T-helper 9 cell (primary cell): ENCODE measurements around the gene PCGF6.
"Not testable (repeated sequence)": the region's sequence is repeated elsewhere in the genome, so short reads cannot be mapped to it uniquely, and the experiment has no call there.

Source experiments
- DNase-seq: peaks from one replicate; pipeline ENCODE4 v3.0.0-alpha.2; 2020
- total RNA-seq, 2 donors: gene quantifications; one replicate each; lab custom pipeline; 2026; lab: John Stamatoyannopoulos, UW

Gene PCGF6, protein sequence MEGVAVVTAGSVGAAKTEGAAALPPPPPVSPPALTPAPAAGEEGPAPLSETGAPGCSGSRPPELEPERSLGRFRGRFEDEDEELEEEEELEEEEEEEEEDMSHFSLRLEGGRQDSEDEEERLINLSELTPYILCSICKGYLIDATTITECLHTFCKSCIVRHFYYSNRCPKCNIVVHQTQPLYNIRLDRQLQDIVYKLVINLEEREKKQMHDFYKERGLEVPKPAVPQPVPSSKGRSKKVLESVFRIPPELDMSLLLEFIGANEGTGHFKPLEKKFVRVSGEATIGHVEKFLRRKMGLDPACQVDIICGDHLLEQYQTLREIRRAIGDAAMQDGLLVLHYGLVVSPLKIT
- total RNA-seq: 5.3 to 14.3 reads per million in 2 donors

DNA sequence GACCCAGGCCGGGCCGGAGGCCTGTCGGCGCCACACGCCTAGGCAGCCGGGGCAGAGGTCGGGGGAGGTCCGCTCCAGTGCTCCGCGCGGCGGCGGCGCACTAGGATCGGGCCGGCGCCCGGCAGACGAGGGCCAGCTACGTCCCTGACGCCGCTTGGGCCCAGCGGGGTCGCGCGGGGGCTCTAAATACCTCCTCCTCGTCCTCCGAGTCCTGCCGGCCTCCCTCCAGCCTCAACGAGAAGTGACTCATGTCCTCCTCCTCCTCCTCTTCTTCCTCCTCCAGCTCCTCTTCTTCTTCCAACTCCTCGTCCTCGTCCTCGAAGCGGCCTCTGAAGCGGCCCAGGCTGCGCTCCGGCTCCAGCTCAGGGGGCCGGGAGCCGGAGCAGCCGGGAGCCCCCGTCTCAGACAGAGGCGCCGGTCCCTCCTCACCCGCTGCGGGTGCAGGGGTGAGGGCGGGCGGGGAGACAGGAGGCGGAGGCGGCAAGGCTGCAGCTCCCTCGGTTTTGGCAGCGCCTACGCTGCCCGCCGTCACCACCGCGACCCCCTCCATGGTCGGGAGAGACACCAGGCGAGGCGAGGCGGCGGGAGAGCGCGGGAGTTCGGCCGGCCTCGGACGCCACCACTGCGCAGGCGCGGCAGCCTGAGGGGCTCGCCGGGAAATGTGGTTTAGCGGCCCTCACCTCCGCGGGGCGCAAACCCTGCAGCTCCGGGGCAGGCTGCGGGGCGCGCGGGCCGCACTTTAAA is at the start of gene PCGF6:
PCGF6 (minus strand) TSS at position 624 of the 744 bp plus-strand sequence; CDS start at position 550, 74 bp downstream.
- DNase-seq: peak; percentile 50

DNA sequence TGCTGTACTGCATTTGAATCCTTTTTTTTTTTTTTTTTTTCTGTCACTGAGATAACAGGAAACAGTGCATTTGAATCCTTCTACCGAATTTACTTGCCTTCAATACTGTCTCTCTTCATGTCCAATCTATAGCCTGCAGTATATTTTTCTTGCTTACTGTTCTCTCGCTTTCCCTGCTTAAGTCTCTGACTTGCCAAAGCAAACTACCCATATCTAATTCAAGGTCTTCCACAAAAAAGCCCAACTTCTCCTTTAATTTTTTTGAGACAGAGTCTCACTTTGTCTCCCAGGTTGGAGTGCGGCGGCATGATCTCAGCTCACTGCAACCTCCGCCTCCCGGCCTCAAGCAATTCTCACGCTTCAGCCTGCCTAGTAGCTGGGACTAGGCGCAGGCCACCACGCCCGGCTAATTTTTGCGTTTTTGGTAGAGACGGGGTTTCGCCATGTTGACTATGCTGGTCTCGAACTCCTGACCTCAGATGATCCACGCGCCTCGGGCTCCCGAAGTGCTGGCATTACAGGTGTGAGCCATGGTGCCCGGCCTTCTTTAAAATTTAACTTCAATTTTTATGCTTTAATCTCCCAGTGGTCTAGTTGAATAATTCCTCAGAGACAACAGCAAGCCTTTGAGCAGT is 46.4 kb upstream of the PCGF6 start:
- no peak for DNase-seq

DNA sequence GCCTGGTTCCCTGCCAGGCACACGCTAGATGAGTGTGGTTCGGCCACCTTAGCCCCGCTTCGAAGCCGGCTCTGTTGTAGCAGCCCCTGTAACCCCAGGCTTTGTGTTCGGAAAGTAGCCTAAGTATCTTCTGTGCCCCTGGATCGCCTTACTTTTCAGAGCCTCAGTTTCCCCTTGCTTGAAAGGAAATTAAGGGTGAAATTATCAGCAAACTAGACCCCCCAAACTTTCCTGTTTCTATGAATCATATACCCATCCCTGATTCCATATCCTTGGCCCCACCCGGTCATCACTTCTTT is 45.8 kb upstream of the PCGF6 start:
- no peak for DNase-seq

DNA sequence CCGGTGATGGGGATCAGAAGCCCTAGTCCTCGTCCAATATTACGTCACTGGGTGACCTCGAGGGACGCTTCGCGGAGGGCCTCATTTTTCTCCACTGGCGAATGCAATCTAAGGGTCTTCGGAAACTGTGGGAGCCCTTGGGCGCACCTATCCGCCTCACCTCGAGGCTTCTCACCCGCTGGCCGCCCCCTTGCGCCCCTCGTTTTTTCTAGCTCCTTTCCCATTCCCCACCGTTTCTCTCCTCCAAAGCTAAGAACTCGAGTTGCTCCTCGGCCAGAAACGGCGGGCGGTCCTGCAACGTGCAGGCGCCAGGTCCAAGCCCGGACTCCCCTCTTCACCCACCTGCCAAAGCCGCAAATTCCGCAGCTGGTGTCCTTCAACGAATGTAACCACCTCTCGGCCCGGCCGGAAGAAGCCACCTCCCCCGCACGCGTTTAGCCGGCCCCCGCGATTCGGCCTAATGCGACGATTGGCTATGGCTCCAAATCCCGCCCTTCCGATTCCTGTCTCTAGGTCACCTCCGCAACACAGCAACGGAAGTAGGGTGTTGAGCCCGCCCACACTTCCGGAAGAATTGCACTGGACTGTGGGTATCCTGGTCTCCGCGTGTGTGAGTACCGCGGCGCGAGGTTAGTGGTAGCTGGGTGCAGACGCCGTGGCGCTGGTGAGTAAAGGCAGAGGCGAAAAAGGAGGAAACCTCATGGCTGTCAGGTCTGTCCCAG is 45.3 kb upstream of the PCGF6 start, which contains the start of the genes ATP5MK and PDCD11:
ATP5MK (minus strand) TSS at position 409 of the 722 bp plus-strand sequence. CDS start 4,018 bp downstream, outside the sequence.
PDCD11 (plus strand) TSS at position 560 of the 722 bp plus-strand sequence. CDS start 1,801 bp downstream, outside the sequence.
- peak; percentile 91 for DNase-seq

DNA sequence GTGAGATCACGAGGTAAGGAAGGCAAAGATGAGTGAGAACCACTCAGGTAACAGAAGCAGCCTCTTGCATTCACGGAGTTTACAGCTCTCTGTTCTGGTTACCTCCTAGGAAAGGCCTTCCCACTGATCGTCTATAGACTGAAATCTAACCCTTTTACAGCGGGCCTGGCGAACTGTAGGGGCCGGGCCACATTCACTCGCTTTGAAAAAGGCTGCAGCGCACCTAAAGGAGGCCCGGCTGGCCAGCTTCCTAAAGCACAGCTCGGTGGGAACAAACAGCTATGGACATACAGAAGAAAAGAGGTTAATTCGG is 44.8 kb upstream of the PCGF6 start:
- DNase-seq: no peak

DNA sequence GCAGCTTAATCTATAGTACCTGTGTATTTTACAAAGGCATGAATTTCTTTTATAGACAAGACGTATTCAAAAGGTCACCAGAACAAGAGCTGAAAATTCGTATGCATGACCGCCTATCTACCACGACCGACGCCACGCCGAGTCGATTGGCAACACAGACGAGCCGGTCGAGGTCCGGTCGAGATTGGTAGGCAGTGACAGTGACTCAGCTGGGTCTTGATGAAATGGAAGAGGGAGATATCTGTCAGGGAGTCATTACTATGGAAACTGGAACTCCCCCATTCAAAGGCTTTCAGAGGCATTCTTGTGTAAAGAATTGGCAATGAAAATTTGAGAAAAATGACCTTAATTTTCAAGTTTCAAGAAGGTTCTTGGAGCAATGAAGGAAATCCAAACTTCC is 43.2 kb upstream of the PCGF6 start:
- no peak for DNase-seq

DNA sequence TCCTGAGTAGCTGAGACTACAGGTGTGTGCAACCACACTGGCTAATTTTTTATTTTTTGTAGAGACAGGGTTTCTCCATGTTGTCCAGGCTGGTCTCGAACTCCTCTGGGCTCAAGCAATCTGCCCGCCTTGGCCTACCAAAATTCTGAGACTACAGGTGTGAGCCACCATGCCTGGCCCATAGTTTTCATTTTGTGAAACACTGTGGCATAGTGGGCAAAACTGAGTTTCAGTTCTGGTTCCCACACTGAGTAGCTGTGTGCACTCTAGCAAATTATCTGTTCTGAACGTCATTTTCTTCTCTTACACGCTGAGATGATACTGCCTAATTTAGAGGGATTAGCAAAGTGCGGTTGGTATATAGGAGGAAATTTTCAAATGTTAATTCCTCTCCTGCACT is 31.8 kb upstream of the PCGF6 start:
- DNase-seq: no peak

DNA sequence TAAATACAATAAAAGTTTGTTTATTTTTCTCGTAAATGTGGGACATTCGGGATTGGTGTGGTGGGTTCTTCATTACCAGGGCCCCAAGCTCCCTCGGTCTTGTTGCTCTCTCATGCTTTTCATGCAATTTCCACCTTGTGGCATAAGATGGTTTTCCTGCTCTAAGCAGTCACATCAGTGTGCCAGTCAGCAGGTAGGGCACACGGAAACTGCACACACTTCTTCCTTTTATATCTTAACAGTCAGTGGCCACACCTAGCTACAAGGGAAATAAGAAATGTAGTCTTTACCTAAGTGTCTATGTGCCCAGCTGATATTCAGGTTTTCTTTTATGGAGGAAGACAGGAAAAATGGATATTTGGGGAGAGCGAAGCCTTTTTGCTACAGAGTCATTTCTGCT is 23.3 kb upstream of the PCGF6 start:
- no peak for DNase-seq

DNA sequence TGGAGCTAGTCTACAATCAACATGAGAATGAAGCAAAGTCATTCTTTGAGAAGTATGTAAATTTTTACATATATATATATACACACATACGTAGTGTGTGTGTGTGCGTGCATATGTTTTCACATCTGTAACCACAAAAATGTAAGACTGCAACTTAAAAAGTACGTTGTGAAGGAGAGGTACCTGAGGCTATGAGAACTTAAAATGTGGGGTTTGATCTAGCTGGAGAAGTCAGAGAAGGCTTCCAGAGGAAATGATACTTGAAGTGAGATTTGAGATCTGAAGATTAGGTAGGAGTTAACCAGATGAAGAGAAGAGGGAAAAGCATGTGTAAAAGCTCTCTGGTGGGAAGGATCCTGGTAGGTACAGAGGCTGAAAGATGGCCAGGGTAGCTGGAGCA is 22.6 kb upstream of the PCGF6 start:
- no peak for DNase-seq

DNA sequence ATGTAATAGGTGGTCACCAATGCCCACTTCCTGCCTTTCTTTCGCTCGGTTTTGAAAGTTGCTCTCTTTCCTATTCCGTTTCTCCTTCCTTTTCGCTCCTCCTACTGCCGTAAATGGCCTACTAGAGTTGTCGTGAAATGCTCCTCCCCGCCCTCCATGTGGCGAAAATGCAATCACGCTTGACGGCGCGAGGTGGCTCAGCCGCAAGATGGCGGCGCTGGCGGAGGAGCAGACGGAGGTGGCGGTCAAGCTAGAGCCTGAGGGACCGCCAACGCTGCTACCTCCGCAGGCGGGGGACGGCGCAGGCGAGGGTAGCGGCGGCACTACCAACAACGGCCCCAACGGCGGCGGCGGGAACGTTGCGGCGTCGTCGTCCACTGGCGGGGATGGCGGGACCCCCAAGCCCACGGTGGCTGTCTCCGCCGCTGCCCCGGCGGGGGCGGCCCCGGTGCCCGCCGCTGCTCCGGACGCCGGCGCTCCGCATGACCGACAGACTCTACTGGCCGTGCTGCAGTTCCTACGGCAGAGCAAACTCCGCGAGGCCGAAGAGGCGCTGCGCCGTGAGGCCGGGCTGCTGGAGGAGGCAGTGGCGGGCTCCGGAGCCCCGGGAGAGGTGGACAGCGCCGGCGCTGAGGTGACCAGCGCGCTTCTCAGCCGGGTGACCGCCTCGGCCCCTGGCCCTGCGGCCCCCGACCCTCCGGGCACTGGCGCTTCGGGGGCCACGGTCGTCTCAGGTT is 17.0 kb upstream of the PCGF6 start, which contains the start of gene TAF5:
TAF5 (plus strand) TSS at position 195 of the 737 bp plus-strand sequence; CDS start at position 209, 14 bp downstream.
- peak; percentile 76 for DNase-seq

DNA sequence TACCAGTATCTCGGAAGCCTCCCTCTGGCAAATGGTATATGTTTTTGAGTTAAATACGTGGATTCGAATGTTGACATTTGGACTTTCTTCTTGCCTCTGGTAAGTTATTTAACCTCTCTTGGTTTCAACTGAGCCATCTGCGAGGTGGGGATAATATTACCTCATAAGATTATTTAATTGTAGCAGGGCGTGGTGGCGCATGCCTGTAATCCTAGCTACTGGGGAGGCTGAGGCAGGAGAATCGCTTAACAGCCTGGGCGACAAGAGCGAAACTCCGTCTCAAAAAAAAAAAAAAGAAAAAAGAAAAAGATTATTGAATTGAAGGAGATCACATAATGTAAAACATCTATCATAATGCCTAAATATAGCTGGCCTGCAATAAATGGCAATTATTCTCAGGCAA is 16.4 kb upstream of the PCGF6 start:
- no peak for DNase-seq

DNA sequence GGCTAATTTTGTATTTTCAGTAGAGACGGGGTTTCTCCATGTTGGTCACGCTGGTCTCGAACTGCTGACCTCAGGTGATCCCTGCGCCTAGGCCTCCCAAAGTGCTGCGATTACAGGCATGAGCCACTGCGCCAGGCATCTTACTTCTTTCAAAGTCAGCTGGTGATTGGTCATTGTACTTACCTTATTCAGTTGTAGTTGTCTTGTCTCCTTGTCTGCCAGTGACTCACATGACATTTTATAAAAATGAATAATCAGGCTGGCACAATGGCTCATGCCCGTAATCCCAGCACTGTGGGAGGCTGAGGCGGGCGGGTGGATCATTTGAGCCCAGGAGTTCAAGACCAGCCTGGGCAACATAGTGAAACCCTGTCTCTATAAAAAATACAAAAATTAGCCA is 9.9 kb upstream of the PCGF6 start:
- not testable (repeated sequence) for DNase-seq

DNA sequence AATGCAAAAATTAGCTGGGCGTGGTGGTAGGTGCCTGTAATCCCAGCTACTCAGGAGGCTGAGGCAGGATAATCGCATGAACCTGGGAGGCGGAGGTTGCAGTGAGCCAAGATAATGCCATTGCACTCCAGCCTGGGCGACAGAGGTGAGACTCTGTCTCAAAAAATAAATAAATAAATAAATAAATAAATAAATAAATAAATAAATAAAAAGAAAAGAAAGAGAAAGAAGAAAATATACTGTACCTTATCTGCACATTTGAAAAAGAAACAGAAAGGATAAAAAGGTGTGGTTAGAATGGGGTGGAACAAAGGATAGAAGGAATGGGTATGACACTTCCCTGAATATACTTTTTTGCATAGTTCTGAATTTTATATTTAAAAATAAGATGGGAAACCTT is 8.6 kb upstream of the PCGF6 start:
- not testable (repeated sequence) for DNase-seq

DNA sequence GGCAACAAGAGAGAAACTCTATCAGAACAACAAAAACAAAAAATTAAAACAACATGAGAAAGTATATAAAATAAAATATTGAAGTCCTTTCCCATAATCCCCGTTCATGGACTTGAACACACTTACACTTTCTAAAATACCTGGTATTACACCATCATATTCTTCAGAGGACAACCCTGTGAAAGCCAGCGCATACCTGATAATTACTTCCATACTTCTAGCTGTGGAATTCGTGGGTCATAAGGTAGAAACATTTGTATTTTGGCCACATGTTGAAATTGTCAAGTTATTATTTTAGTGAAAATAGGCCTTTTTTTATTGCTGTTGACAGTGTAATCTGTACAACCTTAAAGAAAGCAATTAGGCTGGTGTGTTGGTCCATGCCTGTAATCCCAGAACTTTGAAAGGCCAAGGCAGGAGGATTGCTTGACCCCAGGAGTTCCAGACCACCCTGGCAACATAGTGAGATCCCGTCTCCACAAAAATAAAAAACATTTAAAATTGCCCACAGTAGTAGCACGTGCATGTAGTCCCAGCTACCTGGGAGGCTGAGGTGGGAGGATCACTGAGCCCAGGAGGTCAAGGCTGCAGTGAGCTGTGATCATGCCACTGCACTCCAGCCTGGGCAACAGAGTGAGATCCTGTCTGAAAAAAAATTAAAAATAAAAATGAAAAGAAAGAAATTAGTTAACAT is 5.1 kb upstream of the PCGF6 start:
- DNase-seq: no peak

DNA sequence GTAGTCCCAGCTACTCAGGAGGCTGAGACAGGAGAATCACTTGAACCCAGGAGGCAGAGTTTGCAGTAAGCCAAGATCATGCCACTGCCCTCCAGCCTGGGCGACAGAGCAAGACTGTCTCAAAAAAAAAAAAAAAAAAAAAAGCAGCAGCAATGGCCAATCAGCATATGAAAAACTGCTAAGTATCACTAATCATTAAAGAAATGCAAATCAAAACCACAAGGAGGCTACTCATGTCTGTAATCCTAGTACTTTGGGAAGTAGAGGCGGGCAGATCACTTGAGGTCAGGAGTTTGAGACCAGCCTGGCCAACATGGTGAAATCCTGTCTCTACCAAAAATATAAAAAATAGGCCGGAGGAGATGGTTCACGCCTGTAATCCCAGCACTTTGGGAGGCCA is 3.6 kb upstream of the PCGF6 start:
- DNase-seq: not testable (repeated sequence)

DNA sequence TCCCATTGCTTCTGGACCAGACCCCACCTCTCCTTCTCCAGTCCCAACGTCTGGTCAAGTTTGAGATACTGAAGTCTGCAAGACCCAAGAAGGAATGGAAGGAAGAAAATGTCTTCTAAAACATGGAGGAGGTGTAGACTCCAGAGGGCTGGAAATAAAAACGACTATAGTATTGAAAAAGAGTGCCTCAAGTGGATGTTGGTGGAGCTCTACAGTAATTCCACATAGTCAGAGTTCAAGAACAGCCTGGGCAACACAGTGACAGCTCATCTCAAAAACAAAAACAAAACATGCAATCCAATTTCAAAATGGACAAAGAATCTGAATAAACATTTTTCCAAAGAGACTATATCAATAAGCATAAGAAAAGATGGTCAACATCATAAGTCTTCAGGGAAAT is 2.3 kb upstream of the PCGF6 start:
- no peak for DNase-seq

DNA sequence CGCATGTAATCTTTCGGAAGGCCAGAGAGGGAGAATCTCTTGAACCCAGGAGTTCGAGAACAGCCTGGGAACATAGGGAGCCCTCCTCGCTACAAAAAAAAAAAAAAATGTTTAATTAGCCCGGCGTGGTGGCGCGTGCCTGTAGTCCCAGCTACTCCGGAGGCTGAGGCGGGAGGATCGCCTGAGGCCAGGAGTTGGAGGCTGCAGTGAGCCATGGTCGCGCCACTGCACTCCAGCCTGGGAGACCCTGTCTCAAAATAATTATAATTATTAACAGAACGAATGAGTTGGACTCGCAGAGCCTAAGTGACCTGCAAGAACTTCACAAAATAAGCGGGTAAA is 794 bp downstream of the PCGF6 start:
- DNase-seq: no peak

DNA sequence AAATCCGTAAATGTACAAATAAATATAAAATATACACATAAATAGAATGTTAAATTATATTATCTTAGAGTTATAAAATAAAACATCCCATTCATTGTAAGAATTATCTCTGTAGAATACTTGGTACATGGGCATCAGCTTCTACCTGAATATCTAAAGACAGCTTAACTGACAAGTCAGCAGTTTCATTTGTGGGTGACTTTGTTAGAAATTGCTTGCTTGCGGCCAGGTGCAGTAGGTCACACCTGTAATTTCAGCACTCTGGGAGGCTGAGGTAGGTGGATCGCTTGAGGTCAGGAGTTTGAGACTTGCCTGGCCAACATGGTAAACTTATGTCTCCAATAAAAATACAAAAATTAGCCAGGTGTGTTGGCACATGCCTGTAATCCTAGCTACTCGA is 14.6 kb downstream of the PCGF6 start:
- DNase-seq: no peak

DNA sequence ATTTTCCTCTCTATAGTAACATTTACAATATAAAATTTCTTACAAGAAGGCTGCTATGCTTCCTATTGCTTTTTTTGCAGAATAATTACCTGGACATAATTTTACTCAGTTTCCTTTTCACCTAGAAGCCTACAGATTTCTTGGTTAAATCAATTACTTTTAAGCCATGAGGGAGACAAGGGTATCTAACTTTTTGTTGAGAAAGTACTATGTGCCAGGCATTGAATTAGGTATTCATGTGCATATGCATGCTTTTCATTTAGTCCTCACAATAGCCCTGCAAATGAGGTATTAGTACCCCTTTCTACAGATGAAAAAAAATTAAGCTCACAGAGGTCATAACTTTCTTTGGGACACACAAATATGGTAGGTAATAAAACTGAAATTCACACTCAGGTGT is 16.4 kb downstream of the PCGF6 start:
- no peak for DNase-seq

DNA sequence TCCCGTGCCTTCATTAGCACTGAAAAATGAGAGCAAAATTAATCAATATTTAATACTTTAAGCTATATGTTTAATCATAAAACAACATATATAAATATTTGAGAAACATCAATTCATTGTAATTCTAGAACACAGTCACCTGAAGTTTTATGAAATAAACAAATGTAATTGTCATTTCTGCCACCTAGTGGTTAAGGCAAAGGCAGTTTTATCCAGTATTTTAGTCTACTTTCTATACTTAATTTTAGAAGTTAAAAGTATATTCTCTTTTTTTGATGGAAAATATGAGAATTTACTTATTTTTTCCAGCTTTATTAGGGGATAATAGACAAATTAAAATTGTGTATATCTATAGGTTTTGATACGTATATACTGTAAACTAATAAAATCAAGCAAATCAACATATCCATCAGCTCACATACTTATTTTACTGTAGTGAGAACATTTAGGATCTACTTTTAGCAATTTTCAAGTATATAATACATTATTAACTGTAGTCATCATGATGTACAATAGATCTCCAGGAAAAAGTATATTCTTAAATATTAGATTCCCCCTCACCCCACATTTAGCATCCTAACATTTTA is 16.9 kb downstream of the PCGF6 start:
- no peak for DNase-seq

DNA sequence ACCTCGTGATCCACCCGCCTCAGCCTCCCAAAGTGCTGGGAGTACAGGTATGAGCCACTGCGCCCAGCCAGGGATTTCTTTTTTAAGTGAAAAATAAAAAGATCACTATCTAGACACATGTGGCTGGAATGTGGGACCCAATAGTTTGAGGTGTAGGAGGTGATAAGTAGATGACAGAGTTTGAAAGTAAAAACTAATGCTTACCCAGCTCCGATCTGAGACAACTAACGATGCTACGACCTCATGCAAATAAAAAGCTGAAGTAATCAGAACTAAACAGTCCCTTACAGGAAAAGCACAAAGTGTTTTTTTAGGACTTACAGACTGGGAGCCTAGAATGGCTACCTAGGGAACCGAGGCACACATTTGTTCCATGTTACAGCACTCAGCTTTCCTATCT is 23.0 kb downstream of the PCGF6 start:
- DNase-seq: no peak
